OCI-M2 (cell line): ENCODE measurements around the gene USP40.

Experiments
- DNase-seq: peaks from one replicate; lab custom pipeline; 2025; ENCODE audit not compliant: unreplicated experiment; lab: John Stamatoyannopoulos, UW

The USP40 gene

GRCh38 chr2:233460726-233461441 is 105.7 kb downstream of the USP40 start:
- no peak for DNase-seq

DNA sequence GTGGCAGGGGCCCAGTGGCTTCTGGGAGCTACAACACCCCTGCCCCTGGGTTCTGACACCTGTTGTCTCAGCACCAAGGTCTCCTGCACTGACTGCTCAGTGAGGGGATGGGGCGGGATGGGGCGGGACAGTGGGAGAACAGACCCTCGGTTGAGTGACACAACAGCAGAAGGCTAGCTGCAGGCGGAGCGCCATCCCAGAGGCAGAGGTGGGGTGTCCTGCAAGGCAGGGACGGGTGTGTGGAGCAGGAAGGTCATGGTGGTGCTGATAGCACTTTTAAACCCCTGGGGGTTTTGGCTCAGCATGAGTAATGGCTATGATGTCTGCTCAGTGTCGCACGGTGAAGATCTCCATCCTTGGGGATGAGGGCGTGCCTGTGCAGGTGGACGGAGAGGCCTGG is 107.2 kb downstream of the USP40 start:
- no peak for DNase-seq

- no peak for DNase-seq
Measured at GRCh38 chr2:233458826-233459225, 107.8 kb downstream of the USP40 start.

- no peak for DNase-seq
Measured at GRCh38 chr2:233458031-233458610, 108.5 kb downstream of the USP40 start.

DNA sequence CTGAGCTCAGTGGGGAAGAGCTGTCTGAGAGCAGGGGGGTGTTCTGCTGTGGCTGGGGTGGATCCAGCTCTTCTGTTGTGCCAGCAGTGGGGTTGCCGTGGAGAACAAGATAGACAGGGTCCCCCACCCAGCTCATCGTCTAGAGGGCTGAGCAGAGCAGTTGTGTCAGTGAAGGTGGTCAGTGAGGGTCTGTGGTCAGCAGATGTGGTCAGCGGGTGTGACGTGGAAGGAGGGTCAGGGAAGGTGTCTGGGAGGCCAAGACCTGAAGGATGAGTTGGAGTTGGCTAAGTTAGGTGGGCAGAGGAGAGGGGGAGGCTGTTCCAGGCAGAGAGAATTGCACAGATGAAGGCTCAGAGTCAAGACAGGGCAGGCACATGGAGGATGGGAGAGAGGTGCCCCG is 109.2 kb downstream of the USP40 start:
- DNase-seq = no peak

GRCh38 chr2:233456934-233457333 is 109.6 kb downstream of the USP40 start:
- DNase-seq = no peak

DNA sequence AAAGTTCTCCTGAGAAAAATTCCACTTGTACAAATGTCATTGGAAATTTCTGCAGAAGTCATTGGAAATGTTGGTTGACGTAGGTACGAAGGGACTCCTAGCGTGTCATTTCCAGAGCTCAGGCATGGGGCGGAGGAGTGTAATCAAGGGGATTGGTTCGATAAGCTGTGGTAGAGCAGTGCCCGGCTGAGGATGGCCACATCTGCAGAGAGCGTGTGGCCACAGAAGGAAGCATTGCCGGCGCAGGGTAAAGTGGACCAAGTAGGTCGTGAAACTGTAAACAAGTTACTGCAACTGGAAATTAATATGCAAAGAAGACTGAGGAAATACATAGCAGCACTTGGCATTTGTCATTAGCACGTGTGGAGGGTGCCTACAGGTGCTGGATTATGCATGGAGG is 110.5 kb downstream of the USP40 start:
- DNase-seq = no peak

DNA sequence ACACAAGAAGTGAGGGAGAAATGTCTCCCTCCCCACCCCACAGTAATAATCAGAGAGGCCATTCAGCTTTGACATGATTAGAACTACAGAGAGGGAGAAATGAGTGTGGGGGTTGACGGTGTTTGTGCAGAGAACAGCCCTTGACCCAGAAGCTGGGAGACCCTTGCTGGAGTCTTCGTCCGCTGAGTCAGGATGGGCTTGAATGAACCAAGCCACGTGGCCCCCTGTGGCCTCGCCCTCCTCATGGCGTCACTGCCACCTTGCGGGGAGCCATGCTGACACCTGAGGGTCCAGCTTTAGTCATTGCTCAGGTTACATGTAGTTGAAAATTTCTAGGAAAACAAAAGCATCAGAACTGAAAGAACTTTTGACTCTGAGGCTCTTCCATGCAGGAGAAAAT is 111.1 kb downstream of the USP40 start:
- DNase-seq = no peak

- DNase-seq = no peak
Measured at GRCh38 chr2:233455006-233455405, 111.6 kb downstream of the USP40 start.

DNA sequence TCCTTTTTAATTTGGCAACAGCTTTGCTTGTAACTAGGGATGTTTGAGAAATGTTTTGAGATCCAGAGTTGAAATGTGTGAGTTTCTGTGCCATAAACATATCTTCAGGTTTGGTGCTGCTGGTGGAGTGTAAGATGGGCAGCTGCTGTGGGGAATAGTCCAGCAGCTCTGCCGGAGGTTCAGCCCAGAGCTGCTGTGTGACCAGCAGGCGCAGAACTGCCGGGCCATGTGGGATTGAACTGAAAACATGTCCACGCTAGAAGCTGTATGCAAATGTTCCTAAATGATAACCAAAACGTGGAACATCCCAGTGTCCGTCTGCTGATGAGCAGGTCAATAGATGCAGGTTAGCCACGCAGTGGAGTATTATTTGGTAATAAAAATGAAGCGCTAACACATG is 112.7 kb downstream of the USP40 start:
- no peak for DNase-seq

DNA sequence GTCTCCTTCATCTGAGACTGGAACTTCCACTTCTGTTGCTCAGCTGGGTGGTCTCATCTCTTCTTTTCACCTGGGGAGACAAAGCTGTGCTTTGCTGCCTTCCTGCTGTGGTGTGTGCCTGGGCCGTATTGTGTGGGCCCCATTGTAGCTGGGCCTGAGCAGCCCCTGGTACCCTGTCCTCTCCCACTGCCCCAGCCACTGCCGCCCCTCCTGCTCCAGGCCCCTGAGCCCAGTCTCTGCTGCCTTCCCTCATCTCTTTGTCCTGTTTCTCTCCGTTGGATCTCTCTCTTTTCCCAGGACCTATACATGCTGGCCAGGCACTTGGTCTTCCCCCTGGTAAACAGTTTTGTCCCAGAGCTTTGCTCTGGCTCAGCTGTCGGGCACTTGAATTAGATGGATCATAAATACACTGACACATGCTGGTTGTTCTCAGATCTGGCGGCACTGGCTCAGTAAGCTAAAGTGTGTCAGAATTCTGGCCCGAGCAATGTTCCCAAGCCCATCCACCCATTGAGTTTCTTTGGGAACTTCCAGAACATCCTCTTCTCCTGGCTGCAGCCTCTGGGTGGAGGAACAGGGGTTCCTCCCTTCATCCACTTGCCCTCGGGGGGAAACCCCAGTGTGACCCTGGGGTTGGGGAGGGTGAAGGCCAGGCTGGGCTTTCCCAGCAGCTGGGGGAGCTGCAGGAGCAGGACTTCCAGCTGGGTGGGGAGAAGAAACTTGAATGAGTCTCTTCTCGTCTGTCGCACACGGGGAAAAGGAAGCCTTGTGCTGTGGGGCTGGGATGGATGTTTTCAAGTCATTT is 113.3 kb downstream of the USP40 start:
- no peak for DNase-seq

- DNase-seq = no peak
Measured at GRCh38 chr2:233451950-233452349, 114.6 kb downstream of the USP40 start.

DNA sequence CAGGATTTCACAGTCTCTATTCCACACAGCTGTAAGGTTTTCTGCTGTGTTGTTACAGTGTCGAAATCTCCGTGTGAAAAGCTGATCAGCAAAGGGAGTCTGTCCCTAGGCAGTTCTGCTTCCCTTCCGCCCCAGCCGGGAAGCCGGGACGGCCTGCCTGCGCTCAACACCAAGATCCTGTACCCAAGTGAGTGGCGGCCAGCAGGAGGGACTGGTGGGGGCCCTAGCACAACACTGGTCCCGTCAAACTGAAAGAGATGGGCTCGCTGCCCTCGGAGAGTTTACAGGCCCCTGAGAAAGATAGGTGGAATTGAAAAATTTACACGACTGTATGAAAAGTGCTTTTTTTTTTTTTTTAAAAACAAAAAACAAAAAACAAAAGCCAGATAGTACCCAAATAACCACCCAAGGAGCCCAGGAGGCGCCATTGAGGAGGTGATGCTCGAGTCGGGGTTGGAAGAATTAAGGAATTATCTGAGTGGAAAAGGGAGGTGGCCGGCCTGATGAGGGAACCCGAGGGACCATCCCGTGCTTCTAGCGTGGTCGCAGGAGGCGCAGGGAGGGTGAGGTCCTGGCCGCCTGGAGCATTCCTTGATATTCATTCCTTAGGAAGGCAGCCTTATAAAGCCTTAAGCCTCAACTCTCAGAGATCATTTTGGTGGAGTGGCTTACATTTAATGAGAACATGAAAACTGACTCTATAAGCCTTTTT is 115.6 kb downstream of the USP40 start:
- DNase-seq = no peak

GRCh38 chr2:233449921-233450863 is 116.4 kb downstream of the USP40 start:
- DNase-seq = no peak

DNA sequence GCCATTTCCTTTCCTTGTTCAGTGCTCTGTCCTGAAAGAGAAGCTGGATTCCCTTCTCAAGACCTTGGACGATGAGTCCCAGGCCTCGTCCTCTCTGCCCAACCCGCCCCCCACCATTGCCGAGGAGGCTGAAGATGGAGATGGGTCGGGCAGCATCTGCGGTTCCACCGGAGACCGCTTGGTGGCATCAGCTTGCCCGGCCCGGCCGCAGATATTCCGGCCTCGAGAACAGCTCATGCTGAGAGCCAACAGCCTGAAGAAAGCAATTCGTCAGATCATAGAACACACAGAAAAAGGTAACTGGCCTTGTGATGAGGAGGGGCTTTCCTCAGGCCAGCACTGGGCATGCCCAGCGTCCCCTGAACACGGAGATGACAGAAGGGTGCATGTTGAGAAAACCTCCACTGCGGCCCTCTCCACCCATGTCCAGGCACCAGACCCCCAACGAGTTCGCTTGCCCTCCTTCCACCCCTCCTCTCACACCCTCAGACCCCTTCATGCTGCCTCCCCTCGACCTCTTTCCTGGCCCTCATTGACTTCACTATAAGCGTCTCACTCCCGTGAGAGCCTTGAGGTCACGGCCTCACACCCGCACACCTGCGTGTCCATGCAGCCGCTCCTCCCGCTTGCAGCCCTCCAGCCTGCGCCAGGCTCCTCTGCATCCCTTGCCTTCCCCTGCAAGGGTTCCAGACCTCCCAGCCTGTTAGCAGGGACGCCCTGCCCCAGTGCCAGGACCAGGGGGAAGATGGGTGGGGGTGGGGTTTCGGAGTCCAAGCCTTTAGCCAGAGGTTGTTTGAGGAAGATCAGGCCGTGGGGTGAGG is 117.3 kb downstream of the USP40 start:
- DNase-seq = no peak

DNA sequence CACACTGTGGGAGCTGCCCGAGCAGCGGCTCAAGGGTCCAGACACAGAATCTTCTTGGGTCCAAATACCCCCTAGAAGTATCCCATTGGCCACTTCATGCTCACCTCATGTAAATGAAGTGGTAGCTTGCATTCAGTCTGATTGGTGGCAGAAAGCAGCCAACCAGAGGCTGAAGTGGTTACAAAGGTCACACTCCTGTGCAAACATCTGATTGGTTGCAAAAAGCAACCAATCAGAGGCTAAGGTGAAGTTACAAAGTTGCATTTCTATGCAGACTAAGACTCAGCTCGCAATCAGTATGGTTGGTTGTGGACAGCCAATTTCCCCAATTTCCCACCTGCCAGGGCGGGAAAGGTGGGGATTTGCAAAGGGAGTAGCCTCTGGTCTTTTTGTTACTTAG is 118.0 kb downstream of the USP40 start:
- no peak for DNase-seq

DNA sequence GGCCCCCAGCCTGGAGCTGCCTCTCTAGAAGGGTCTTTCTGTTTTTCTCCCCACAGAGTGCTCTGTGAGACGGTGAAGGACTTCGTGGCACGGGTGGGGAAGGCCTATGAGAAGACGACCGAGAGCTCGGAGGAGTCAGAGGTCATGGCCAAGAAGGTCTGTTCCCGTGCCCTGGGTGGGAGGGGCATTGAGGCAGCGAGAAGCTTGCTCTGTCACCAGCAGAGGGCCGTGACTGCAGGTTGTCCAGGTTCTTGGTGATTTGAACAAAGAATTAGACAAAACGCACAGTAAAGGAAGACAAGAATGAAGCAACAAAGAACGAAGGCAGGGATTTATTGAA is 118.4 kb downstream of the USP40 start:
- no peak for DNase-seq

- DNase-seq = no peak
Measured at GRCh38 chr2:233447506-233448219, 118.9 kb downstream of the USP40 start.
